Measurements from ENCODE around the gene TSPAN11.

The TSPAN11 gene

DNA sequence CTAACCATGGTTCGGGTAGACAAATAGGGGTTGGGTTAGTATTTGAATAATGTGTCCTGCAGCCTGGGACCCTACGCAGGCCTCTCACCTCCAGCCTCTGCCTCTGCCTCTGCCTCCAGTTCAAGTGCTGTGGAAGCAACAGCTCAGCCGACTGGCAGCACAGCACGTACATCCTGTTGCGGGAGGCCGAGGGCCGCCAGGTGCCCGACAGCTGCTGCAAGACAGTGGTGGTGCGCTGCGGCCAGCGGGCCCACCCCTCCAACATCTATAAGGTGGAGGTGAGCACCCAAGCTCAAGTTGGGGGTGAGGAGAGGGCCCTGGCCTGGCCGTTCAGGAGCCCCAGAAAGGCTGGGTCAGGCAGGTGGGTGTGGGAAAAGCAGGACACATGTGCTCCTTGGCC is 55.9 kb downstream of the TSPAN11 start:
- no peak for DNase-seq

DNA sequence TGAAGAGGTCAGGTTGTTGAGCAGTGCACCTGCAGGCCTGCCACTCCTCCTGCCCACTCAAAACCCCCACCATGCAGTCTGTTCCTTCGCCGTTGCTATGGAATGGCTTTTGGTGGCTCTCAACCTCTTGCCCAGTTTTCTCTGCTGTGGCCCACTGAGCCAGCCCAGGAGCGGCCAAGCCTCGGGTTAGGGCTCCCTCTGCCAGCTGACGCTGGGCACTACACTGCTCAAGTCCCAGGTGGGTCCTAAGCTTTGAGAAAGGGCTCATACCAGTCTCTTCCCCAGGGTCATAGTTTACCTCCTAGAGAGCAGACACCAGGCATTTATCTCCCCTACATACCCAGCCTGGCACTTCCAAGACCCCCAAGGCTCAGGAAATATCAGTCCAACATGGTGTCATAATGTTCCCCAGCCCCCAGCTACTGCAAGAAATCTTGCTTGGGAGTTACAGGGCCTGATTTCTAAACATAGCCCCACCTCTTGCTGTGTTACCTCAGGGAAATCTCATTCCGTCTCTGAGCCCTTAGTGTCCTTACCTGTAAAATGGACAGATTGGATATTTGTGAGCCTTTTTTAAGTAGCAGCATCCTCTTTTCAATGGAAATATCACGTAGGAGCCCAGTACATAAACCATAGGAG is 59.4 kb downstream of the TSPAN11 start:
- DNase-seq: no peak

DNA sequence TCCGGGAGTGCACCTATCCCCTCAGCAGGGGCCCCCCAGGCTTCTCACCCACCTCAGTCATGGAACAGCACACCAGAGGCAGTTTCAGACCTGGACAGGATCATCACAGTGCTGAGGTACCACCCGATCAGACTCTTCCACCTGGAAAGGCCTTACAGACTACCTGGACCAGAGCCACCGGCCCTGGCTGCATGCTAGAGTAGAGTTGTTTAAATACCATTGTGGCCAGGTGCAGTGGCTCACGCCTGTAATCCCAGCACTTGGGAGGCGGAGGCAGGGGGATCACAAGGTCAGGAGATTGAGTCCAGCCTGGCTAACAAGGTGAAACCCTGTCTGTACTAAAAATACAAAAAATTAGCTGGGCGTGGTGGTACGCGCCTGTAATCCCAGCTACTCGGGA is 61.5 kb downstream of the TSPAN11 start:
- DNase-seq: no peak

DNA sequence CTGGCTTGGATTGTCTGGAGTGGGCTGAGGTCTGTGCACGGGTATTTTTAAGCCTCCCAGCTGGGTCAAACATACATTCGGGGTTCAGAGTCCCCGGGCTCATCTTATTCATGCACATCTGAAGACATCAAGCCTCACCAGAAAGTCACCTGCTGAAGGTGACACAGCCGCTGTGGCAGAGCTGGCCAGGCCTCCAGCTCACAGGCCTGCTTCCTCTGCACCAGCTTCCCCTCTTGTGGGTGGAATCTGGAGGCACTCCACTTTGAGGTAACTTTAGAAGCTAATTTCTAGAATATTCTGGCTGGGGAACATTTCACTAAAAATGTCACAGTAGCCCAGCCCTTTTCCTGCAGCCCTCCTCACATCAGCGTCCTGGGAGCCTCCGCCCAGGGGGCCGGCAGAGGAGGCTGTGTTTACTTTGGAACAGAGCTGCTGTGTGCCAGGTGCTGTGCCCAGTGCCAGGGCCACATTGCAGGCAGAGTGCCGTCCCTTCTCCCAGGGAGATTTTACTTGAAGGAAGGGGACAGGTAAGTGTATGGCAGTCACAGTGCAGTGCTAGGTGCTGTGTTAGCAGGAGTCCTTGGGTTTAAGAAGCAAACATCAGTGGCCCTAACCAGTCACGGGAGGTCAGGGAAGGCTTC is 62.2 kb downstream of the TSPAN11 start:
- no peak for DNase-seq

DNA sequence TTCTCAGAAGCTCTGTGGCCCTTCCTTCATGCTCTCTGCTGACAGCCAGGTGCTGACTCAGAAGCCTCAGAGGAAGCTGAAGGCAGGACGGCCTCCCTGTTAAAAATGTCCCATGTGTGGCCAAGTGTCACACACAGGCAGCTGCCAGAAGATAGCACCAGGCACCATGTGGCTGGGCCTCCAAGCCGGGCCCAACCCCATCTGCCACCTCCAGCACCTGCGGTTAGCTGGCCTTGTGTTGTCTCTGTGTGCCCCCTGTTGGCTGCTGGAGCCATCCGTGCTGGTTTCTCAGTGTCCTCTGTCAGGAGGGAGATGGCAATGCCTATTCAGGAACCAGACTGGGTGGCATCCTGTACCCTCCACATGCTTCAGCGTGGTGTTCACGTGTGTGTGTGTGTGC is 63.2 kb downstream of the TSPAN11 start:
- DNase-seq: no peak

DNA sequence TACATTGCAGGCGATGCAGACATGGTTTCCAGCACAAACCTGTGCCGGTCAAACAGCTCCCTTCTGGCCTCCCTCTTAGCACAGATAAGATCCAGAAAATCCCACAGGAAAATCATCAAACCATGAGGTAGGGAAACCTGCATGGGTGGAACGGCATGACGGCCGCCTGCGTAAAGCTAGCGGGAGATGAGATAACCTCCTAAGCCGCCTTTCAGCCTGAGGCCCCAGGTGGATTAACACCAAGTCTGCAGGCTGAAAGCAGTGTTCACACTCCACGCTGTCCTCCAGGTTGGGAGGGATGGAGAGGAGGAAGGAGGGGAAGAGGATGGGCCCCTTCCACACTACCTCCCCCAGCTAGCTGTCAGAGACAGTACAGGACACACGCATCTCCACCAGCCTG is 63.8 kb downstream of the TSPAN11 start:
- no peak for DNase-seq

DNA sequence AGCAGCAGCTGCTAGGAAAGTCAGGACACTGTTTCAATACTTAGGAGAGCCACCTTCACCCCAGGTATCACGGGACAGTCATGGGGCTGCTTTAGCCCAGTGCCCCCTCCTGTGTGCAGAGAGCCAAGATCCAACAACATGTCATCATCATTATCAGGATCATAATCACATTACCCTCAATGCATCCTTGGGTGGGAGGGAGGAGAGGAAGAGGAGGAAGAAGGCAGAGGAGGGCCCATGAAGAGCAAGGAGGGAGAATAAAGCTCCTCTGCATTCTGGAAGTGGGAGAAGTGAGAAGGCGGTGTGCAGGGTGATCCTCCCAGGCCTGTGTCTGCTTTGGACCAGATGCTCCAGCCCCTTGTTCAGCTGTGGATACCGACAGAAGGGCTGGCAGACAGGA is 64.2 kb downstream of the TSPAN11 start:
- no peak for DNase-seq

DNA sequence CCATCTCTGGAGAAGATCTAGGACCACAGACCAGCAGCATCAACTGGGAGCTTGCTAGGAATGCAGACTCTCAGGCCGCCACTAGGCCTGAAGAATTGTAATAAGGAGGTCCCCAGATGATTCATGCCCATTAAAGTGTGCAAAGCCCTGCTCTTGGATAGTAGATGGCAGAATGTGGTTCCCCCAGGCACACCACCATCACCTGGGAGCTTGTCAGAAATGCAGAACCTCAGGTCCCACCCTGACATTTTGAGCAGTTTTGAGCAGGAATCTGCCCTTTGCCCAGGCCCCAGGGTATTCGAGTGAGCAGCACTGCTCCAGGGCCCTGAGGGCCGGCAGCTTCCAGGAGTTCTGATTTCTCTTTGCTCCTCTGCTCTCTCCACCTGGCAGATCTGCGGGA is 64.9 kb downstream of the TSPAN11 start:
- no peak for DNase-seq

DNA sequence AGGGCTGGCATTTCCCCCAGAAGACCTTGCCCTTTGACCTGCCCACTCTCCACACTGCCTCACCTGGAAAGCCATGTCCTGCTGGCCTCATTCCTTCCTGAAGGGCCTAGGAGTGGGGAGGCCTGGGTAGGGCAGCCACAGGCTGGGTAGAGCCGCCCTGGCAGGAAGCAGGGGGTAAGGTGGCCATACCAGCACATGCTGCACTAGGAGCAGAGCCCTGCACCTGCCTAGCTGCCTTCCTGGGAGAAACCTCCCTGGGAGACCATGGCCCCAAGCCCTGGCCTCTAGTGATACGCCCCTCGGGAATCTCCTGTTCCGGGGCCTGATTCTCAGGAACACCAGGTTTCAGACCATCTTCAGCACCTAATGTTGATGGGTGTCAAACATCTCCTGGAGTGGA is 65.8 kb downstream of the TSPAN11 start:
- DNase-seq: no peak

DNA sequence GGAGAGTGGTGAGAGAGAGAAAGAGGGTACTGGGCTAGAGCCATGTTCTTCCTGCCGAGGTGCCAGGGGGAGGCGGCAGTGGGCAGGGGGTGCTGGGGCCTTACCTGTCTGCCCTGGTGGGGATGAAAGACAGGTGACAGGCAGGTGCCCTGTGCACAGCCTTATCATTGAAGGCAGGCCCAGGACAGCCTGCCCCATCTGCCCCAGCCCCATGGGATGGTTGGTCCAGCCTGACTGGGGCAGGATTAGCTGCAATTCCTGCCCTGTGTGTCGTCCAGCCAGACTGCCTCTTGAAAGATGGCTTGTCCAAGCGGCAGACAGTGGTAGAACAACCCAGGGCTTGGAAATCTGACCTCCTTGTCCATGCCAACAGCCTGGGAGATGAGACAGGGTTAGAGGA is 67.2 kb downstream of the TSPAN11 start:
- no peak for DNase-seq

DNA sequence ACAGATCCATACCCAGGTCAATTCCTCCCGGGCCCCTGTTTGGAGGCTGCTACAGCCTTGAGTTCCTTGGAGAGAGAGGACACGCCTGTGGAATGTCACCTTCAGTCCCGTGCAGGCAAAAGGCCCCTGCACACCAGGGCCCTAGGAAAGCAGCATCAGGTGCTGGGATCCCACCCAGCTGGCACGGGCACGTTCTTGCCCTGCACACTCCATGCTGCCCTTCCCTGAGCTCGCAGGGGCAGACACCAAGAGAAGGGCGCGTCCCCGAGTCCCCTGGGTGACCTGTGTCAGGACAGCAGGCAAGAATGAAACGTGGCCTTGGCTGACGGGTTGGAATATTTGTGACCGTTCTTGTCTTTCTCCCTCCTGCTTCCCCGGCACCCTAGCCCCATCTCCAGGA is 67.7 kb downstream of the TSPAN11 start:
- DNase-seq: no peak

DNA sequence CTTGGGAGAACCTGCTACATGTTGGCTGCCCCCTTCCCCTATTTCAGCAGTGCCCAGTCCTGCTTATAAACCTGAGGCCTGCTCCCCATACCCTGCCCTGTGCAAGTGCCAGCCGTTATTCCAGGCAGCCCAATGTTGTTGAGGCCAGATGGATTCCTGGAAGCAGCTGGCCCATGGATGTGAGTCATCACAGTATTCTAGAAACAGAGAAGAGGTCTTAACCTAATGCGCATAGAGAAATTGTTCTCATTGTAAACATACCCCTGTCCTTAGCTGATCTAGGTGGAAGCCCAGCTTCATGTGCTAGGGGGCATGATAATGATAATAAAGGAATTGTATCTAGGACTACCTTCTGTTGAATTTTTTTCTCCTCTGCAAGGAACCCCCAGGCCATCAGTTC is 69.7 kb downstream of the TSPAN11 start:
- DNase-seq: no peak

DNA sequence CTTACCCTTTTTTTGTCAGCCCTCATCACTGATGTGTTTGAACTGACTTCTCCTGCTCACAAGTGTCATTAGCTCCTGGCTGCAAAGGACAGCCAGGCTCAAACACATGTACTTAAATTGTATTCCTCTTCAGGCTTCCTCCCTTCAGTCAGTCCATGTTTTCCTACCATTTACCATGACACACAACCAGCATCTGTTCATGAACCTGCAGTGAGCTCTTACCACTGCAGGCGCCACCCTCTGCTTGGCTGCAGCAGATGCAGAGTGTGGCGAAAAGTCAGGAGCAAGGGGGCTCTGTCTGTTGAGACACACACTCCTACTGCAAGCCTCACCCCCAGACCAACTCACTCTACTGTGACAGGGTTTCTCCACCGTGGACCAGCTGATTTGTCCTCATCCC is 70.2 kb downstream of the TSPAN11 start:
- DNase-seq: no peak

DNA sequence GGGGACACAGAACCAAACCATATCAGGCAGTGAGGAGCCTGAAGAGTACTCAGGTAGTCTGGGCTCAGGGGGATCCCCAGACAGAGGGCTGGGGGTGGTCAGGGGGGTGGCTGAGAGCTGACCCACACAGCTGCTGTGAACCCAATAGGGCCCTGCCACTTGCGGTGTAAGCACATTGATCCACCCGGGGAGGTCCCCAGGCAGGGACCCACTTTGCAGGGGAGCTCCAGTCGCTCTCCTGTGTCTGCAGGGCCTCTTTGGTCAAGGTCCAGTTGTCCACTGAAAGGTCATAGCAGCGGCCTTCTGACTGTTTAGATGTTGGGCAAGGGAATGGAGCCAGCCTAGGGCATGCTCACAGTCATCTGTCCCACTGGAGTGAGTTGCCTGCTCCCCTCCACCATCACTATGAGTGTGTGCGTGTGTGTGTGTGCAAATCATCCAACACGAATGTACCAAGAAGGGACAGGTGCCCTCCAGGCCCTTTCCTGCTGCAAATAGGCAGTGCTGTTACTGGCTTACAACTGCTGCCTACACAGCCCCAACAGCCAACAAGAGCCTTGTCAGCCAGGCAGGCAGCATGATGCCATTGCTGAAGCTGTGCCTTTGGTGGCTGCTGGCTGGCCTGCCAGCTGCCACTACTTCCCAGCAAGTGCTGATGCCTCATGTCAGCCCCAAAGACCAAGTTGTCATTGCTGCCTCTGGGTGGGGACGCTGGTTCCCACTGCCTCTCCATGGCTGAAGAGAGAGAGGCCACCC is 71.3 kb downstream of the TSPAN11 start:
- no peak for DNase-seq

DNA sequence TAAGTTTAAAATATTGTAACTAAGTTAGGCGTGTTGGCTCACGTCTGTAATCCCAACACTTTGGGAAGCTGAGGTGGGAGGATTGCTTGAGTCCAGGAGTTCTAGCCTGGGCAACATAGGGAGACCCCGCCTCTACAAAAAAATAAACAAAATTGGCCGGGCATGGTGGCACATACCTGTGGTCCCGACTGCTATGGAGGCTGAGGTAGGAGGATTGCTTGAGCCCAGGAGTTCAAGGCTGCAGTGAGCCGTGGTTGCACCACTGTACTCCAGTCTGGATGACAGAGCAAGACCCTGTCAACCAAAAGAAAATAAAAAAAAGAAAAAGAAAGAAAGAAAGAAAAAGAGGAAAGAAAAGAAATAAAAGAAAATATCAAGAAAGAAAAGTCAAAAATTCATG is 72.5 kb downstream of the TSPAN11 start:
- DNase-seq: no peak

DNA sequence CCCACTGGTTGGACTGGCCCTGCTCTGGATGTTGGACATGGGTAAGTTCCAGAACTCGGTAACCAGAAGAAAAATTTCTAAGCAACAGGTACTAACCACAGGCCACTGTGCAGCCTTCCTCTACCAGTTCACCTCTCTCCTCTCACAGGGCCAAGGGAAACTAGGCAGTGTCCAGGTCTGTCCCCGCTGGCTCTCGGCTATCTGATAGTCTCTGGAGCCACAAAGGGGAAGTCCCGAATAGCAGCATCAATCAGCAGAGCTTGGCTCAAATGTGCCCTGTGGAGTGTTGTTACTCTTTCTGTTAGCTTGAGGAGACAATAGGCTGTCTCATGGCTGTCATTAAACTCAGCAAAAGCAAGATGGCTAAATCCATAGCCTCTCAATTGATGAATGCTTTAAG is 73.2 kb downstream of the TSPAN11 start:
- DNase-seq: no peak

DNA sequence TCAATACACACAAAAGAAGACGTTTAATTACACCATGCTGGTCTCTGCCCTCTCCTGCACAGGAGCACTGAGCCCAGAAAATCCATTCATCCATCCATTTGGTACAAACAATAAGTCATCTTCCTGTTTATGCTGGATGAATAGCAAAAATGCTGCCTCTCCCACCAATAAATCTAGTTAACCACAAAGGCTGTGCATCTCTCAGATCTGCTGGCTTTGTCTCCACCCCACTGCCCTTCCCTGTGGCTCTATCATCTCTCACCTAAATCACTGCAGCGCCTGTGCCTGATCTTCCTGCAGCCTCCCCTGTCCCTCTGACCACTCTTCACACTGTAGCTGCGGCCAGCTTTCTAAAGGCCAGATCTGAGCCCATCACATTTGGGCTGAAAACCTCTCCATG is 74.2 kb downstream of the TSPAN11 start:
- DNase-seq: no peak

DNA sequence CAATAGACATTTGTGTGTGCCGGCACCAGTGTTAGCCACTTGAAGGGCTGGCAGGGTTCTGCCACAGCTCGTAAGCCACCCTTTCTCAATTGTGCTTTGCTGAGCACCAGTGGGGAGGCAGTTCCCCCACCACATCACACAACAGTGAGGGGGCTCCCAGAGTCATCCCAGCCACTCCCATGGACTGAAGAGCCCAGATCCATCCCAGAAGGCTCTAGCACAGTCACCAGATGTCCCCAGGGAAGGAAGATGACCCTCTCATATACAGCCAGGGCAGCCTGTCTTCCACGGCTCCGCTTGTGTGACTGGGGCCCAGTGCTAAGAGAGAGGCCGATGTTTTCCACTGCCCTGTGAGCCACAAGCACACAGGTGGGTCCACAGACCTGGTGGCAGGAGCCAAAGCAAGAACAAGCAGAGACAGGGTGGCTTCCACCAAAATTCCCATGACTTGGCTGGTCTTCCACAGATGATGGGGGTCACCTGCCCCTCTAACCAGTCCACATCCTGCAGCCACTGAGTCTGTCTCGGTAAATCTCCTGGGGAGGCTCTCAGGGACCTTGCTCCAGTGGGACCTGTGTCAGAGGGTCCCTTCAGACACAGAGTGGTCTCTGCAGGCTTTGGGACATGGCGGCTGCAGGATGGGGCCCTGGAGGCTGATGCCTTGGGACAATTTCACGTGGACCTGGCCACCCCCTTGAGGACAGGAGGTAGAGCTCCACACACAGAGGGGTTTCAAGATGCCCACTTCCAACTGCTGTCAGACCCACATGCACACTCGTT is 75.2 kb downstream of the TSPAN11 start:
- DNase-seq: no peak

DNA sequence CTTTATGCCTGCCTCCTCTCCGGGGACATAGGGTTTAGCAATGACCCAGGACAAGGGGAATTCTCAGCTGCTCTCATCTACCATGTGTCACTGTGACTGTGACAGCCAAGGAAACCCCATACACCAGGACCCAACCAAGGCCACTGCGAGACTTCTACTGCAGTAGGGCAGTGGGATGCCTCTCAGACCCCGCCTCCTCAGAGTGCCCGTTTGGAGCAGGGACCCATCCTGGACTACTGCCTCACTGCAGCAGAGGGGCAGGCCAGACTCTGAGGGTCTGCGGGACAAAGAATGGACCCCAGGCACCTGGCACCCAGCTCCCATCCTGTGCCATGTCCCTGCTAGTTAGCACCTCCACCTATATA is 75.8 kb downstream of the TSPAN11 start:
- no peak for DNase-seq

DNA sequence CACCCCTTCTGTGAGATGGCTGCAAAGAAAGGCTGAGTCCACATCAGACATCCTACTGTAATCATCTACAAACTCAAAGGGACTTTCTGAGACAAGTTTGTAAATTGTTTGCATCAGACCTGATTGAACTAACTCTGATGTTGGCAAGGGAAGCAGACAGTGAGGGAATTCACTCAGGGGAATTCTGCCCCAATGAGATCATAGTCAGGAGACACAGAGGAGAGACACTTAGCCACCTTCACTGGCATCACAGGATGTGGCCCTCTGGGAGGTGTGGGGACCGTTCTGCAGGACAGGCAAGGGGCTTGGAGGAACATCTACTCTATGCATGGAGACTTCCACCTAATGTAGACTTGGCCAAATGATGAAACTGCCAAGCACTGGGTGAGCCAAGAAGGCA is 76.5 kb downstream of the TSPAN11 start:
- no peak for DNase-seq

DNA sequence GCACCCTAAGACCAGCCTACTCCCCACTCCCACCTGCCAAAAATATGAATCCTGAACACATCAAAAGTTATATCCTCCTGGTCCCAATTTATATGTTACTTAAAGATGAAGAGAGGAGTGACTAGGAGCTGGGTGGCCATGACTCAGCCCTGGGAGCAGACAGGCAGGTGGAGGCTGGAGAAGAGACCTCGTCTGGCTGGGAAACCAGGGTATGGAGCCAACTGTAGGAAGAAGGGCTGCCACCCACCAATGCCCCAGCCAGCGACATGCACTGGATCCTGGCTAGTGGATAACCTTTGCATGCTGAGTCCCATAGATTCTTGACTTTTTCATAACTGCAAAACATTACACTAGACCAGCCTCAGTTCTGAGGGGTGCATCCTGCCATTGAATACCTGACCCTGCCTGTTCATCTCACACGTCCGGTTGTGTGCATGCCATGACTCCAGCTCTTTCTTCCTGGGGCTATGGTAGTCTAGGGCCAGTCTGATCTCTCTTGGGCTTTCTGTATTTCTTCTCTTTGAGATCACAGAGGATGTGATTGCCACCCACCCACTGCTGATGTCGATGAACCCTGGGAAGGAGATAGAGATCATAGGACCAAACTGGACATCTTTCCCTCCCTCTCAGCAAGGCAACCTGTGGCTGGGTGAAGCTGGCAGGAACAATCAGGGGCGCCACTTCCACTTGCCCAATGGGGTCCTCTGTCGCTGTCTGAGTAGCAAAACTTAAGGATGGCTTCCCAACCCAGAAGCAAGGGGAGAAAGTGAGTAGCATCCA is 77.5 kb downstream of the TSPAN11 start:
- DNase-seq: no peak

DNA sequence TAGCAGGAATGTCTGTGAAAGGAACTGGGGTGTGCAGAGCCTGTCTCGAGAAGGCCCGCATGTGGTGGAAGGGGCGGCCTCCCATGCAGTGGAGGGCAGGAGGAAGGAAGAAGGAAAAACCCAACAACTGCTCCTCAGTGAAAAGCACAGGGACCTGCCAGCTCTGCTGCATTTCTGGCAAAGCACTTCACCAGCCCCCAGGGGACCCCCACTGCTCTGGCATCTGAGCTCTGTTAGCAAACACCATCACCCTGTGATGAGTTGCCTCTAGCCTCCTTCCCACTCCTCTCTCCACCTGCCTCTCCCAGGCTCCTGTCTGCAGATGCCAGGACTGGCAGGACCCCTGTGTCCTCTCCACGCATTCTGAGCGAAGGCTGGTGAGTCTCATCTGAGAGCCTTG is 78.1 kb downstream of the TSPAN11 start:
- DNase-seq: no peak
